ENCODE measurements around the gene STAC.
A peak's percentile ranks its signal among the peaks of the same experiment; 100 is the strongest.
"Not testable (repeated sequence)": the region's sequence is repeated elsewhere in the genome, so short reads cannot be mapped to it uniquely, and the experiment has no call there.

Gene STAC

GRCh38 chr3:36416599-36416998 lies 36.3 kb downstream of the STAC start:
- no peak for DNase-seq

- no peak for DNase-seq
Observed at GRCh38 chr3:36417237-36417636, 36.9 kb downstream of the STAC start.

DNA sequence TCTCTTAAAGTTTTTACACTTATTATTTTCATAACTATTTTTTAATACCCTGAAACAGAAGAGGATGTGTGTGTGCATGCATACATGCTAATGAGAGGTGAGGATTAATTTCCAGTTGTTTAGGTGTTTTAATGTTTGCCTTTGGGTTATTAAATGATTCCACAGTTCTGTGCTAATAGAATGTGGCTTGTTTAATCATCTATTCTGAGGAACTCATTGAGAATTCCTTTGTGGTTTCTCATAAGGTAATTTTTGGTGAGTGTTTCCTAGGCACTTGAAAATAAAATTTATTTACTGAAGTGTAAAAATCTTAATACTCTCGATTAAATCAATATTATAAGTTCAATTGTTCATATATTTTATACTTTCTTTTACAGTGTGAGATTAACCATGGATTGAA lies 38.0 kb downstream of the STAC start:
- no peak for DNase-seq

DNA sequence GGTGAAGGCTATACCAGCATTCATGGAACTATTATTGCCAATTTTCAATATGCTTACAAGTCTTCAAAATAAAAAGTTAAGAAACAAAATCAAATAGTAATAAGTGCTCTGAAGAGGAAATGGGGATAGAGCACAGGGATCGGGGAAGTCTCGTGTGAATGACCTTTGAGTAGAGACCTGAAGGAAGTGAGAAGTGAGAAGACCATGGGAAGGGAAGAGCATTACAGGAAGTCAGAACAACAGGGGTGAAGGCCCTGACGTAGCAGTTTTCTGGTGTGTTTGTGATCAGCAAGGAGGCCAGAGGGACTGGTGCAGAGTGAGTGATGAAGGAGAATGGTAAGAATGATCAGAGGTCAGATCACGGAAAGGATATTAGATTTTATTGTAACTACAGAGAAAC lies 48.1 kb downstream of the STAC start:
- no peak for DNase-seq

DNA sequence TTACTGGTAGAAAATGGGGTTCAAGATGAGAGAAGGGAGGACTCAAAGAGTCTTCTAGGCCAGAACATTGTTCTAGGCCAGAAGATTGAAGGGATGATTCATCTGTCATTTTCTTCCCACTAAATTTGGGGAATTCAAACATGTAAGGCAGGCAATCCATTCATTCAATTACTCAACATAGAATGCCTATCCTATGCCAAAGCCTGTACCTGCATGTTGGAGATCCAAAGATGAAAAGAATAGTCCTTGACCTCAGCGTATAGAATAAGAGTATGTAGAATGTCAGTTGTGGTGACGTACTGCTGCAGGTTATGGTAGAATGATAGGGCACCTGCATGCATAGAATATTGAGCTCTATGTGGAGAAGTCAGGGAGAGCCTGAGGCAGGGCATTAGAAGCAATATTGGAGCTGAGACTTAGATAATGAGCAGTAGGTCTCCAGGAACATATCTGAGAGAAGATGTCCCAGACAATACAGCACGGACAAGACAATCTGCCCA lies 49.7 kb downstream of the STAC start:
- DNase-seq: no peak

DNA sequence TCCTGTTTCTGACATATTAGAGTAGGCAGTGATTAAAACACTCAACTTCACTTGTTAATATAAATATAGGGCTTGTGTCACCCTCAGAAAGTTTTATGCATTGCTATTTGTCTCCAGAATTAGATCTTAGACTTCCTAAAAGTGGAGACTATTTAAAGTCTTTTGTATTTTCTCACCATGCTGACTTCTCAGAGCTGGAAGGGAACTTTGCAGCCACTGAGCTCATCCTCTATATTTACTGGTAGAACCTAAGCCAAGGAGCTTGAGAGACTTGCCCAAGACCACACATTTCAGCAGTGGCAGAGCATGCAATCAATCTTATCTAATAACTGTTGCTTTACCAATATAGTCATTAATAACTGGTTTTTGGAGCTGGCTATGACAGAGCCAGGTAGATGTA lies 53.2 kb downstream of the STAC start:
- no peak for DNase-seq

DNA sequence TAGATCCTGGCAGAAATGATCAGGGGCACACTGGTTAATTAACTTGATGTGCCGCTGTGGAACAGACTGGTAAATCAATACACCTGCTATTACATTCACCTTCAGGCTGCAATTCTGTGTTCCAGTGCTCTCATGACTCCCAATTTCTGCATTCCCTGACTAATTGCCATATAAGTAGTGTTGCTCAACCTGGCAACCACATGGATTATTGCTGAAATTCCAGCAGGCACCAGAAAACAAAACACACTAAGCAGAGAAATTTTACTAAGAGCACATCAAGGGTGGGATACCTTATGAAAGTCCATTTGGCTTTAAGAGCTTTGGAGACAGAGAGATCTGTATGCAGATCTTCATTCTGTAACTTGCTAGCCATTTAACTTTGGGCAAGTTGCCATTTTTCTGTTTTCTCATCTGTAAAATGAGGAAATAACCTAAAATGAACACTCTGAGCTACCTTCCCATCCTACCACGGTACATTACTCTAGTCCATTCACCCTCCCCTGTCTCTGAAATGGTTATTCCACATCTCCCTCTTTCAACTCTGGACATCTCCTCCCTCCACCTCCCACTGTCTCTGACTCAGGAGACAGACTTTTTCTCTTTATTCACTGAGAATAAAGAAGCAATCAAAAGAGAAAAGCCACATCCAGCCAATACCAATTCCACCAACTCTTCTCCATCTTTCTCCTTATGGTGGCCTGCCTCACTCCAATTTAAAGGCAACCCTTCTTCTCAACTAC lies 54.6 kb downstream of the STAC start:
- no peak for DNase-seq

DNA sequence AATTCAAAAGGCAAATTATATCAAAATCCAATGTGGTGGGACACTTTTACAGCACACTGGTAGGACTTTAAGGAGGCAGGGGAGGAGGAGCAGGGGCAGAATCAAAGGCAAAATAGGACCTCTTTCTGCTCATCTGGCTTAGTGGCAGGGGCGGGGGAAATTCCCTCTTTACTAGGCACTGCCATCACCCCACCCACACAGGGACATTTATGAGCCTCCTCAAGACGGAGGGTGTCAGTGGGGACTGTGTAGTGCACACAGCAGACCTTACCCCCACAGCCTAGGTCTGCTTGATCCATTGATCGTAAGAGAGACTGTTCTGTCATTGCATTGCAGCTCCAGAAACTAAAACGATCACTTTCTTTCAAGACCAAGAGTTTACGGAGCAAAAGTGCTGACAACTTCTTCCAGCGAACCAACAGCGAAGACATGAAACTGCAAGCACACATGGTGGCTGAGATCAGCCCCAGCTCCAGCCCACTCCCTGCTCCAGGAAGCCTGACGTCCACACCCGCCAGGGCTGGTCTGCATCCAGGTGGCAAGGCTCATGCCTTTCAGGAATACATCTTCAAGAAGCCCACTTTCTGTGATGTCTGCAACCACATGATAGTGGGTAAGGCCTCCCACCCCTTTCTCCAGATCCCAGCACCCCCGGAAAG lies 62.9 kb downstream of the STAC start:
- no peak for DNase-seq

DNA sequence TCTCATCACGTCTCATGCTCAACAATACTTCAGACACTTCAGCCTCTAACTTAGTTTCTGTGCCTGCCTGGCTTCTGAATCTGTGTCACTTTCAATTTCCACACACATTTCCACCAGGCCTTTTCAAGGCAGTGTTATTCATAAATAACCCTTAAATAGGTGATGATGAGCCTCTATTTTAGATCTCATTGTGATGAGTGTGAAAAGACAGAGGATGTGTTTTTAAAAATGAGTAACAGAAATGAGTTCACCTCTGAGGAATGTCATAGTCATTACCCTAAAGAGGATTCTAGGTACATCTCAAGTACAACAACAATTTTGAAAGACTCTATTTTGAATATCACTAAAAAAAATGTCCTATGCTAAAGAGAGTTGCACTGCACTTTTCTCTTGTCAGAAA lies 64.6 kb downstream of the STAC start:
- no peak for DNase-seq

DNA sequence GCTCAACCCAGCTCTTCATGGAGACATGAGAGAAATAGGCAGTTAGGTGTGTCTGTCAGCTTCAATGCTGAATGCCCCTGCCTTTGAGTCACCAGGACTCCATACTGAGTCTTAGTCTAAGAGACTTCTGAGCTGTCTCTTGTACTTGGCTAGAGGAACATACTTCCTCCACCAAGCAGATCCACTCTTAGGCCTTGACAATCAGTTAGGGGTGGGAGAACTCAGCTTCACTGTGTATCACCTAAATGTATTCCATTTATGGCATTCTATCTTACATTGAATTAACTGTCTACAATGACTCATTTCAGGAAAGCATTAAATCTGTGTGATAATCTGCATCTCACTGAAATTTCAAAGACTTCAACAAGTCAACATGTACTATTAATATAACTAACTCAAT lies 66.0 kb downstream of the STAC start:
- DNase-seq: no peak

GRCh38 chr3:36447061-36447460 lies 66.8 kb downstream of the STAC start:
- no peak for DNase-seq

DNA sequence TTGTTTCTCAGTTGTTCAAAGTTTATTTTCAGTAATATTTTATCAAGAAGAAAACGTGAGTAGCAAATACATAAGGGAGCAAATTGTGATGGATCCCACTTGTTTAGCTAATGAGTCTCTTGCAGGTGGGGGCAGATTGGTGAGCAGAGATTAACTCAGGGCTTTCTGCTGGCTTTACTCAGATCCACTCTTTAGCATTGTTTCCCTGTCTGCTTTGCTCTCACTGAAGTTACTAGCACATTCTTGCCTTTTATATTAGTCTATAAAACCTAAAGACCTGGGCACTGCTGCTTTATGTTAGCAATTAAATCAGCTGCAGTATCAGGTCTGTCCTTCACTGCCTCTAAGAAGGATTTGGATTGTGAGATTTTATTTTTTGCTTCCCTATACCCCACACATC lies 71.5 kb downstream of the STAC start:
- DNase-seq: no peak

- DNase-seq: peak; percentile 6
Observed at GRCh38 chr3:36453213-36453612, 72.9 kb downstream of the STAC start.

DNA sequence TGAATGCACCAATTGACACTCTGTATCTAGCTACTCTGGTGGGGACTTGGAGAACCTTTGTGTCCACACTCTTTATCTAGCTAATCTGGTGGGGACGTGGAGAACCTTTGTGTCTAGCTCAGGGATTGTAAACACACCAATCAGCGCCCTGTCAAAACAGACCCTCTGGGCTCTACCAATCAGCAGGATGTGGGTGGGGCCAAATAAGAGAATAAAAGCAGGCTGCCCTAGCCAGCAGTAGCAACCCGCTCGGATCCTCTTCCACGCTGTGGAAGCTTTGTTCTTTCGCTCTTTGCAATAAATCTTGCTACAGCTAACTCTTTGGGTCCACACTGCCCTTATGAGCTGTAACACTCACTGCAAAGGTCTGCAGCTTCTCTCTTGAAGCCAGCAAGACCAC lies 73.6 kb downstream of the STAC start:
- not testable (repeated sequence) for DNase-seq

DNA sequence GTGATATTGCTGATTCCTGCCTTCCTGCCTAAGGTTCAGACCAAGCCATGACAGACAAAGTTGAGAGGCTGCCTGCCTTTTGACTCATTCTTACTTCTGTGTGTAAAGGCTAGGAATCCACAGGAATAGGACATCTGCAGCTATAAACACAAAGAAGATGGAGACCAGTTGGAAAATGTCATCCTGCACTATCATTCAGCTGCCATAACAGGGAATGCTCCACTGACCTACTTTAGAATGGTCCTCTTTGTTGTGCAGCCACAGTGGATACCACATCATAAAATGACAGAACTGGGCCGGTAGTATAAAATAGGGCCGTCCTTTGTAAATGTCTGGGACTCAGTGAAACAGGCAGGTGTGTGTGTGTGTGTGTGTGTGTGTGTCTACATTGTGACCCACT lies 75.1 kb downstream of the STAC start:
- no peak for DNase-seq

DNA sequence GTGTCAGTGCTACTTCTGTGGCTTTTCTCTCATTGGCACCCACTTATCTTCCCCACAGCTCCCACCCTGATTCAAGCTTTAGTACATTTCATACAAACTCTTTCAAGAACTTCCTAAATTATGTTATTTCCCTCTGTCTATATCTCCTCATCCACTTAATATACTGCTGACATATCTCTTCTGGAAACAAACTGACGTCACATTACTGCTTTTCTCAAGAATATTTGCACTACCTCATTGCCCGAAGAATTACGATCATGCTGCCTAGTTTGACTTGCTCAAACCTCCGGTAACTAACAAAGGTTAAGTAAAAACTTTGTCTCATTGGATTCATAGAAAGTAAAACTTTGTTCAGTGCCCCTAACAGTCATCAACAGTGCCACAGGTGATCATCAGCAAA lies 76.5 kb downstream of the STAC start:
- no peak for DNase-seq

- no peak for DNase-seq
Observed at GRCh38 chr3:36457667-36458066, 77.4 kb downstream of the STAC start.

DNA sequence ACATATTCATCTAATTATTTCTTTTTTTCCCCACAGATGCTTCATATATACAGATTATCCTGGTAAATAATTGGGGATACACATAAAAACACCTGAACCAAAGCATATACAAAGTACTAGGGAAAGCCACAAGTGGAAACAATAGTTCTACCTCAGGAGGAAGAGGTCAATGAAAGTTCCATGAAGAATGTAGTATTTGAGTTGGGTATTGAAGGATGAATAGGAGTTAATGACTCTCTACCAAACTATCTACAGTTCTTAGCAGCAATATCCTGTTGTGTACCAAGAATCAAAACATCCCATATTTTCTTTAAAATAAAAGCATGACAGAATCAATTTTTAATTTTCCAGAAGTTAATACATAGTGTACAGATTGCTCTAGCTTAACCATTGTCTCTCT lies 78.9 kb downstream of the STAC start:
- DNase-seq: no peak

GRCh38 chr3:36461597-36461996 lies 81.3 kb downstream of the STAC start:
- DNase-seq: no peak

DNA sequence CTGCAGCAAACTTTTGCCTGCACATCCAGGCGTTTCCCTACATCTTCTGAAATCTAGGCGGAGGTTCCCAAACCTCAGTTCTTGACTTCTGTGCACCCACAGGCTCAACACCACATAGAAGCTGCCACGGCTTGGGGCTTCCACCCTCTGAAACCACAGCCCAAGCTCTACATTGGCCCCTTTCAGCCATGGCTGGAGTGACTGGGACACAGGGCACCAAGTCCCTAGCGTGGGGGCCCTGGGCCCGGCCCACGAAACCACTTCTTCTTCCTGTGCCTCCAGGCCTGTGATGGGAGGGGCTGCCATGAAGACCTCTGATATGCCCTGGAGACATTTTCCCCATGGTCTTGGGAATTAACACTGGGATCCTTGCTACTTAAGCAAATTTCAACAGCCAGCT lies 91.7 kb downstream of the STAC start:
- not testable (repeated sequence) for DNase-seq

DNA sequence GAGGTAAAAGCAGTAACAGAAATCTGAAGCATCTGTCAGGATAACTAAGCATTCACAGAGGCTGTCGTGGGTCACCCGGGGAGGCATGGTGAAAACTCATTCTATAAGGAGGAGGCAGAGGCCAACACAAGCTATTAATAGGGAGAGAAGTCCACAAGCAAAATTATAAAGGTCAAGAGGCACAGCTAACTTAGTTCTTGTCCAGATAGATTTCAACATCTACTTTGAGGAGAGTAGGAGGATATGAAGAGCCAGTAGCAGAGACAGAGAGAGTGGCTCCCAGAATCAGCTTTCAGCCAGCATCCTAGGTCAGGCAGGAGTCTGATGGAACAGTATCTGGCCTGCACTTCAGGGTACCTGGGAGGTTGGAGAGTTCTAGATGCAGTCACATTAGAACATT lies 95.3 kb downstream of the STAC start:
- no peak for DNase-seq

- no peak for DNase-seq
Observed at GRCh38 chr3:36476286-36476942, 96.1 kb downstream of the STAC start.

DNA sequence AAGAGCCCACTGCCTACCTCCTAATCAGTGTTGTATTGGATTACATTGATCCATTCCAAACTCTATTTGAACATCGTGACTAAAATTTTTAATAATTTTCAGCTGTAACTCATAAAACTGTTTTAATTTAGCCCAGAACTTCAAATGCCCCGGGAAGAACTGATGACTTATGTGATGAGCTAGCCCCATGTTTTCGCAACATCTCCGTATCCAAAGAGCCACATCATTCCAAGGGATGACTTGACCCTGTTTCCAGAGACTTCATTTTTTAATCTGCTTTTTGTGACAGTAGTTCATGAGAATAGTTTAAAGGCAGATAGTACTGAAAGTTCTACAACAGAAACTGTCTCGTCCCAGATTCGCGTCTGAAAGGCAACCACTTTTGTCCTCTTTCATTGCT lies 97.4 kb downstream of the STAC start:
- no peak for DNase-seq
